Measurements from ENCODE around the gene KLHDC3. TPM values are rescaled to one million over a fixed set of nuclear protein-coding genes. Genes with fewer than 3 reads are reported as not detected.
"Not testable (repeated sequence)": the region's sequence is repeated elsewhere in the genome, so short reads cannot be mapped to it uniquely, and the experiment has no call there.

Gene KLHDC3
- total RNA-seq, 1 donor from 2014 or later, result 52.1 TPM

GRCh38 chr6:42996513-42996912, 17.5 kb upstream of the KLHDC3 start:
- H3K4me1 ChIP-seq, result no peaks in the 10 kb centered on the region
- TF ChIP-seq POLR2AphosphoS5 (IDR thresholded peaks at IDR 0.05; ENCODE audit: insufficient read depth in 1 of 2, low read depth in 1 of 2) (no peak), POLR2A (IDR thresholded peaks at IDR 0.05) (no peak), CTCF (IDR thresholded peaks at IDR 0.05) (no peak)
- H3K36me3 ChIP-seq, result no peaks in the 10 kb centered on the region
- DNase-seq (ENCODE audit: extremely low spot score in 2 of 2), result no peak
- no peaks in the 10 kb centered on the region for H3K9me3 ChIP-seq
- intact Hi-C loops (cut with DNase I), result no loop called here
- no peak overlapping the region for H3K27ac ChIP-seq
- no peak overlapping the region for H3K4me3 ChIP-seq
- H3K27me3 ChIP-seq, result no peaks in the 10 kb centered on the region

- intact Hi-C loops (cut with DNase I); H3K9me3 ChIP-seq; DNase-seq (ENCODE audit: extremely low spot score in 2 of 2); H3K36me3 ChIP-seq; H3K27ac ChIP-seq; H3K27me3 ChIP-seq; H3K4me3 ChIP-seq; H3K4me1 ChIP-seq: not testable (repeated sequence)
Observed at GRCh38 chr6:42998205-42998604, 15.8 kb upstream of the KLHDC3 start.

GRCh38 chr6:43001843-43002242, 12.2 kb upstream of the KLHDC3 start:
- Histone ChIP-seq H3K27ac (no peak overlapping the region), H3K36me3 (peaks cover 0 to 3% of the 10 kb centered on the region in 2 donors), H3K27me3 (no peaks in the 10 kb centered on the region), H3K9me3 (no peaks in the 10 kb centered on the region), H3K4me1 (no peaks in the 10 kb centered on the region), H3K4me3 (no peak overlapping the region)
- no peak for DNase-seq (ENCODE audit: extremely low spot score in 2 of 2)
- TF ChIP-seq POLR2AphosphoS5 (IDR thresholded peaks at IDR 0.05; ENCODE audit: insufficient read depth in 1 of 2, low read depth in 1 of 2), result no peak
- no peak for TF ChIP-seq POLR2A (IDR thresholded peaks at IDR 0.05)
- TF ChIP-seq CTCF (IDR thresholded peaks at IDR 0.05), result no peak
- intact Hi-C loops (cut with DNase I), result no loop called here

GRCh38 chr6:43005844-43006243, 8.2 kb upstream of the KLHDC3 start:
- Histone ChIP-seq H3K27ac (no peak overlapping the region), H3K4me3 (no peak overlapping the region), H3K36me3 (peaks cover 0 to 41% of the 10 kb centered on the region in 2 donors), H3K27me3 (no peaks in the 10 kb centered on the region), H3K4me1 (no peaks in the 10 kb centered on the region), H3K9me3 (no peaks in the 10 kb centered on the region)
- DNase-seq (ENCODE audit: extremely low spot score in 2 of 2), result no peak
- intact Hi-C loops (cut with DNase I), result no loop called here
- TF ChIP-seq POLR2AphosphoS5 (IDR thresholded peaks at IDR 0.05; ENCODE audit: insufficient read depth in 1 of 2, low read depth in 1 of 2), result no peak
- TF ChIP-seq POLR2A (IDR thresholded peaks at IDR 0.05), result no peak
- no peak for TF ChIP-seq CTCF (IDR thresholded peaks at IDR 0.05)

GRCh38 chr6:43006251-43006650, 7.8 kb upstream of the KLHDC3 start:
- no peak for DNase-seq (ENCODE audit: extremely low spot score in 2 of 2)
- Histone ChIP-seq H3K27ac (no peak overlapping the region), H3K4me3 (no peak overlapping the region), H3K36me3 (peaks cover 0 to 45% of the 10 kb centered on the region in 2 donors), H3K27me3 (no peaks in the 10 kb centered on the region), H3K4me1 (no peaks in the 10 kb centered on the region), H3K9me3 (no peaks in the 10 kb centered on the region)
- TF ChIP-seq CTCF (IDR thresholded peaks at IDR 0.05) (no peak), POLR2A (IDR thresholded peaks at IDR 0.05) (no peak), POLR2AphosphoS5 (IDR thresholded peaks at IDR 0.05; ENCODE audit: insufficient read depth in 1 of 2, low read depth in 1 of 2) (no peak)
- intact Hi-C loops (cut with DNase I), result no loop called here

- Histone ChIP-seq H3K27ac (no peak overlapping the region), H3K4me3 (no peak overlapping the region), H3K4me1 (no peaks in the 10 kb centered on the region), H3K36me3 (peaks cover 0 to 54% of the 10 kb centered on the region in 2 donors), H3K9me3 (no peaks in the 10 kb centered on the region), H3K27me3 (no peaks in the 10 kb centered on the region)
- DNase-seq (ENCODE audit: extremely low spot score in 2 of 2), result no peak
- no peak for TF ChIP-seq CTCF (IDR thresholded peaks at IDR 0.05)
- TF ChIP-seq POLR2AphosphoS5 (IDR thresholded peaks at IDR 0.05; ENCODE audit: insufficient read depth in 1 of 2, low read depth in 1 of 2), result no peak
- no peak for TF ChIP-seq POLR2A (IDR thresholded peaks at IDR 0.05)
- intact Hi-C loops (cut with DNase I), result no loop called here
Observed at GRCh38 chr6:43007126-43007525, 6.9 kb upstream of the KLHDC3 start.

Data from vagina (tissue), 2 donors.